GM19455 (cell line): ENCODE data around the gene CYP2W1.
"Not testable (repeated sequence)": the region's sequence is repeated elsewhere in the genome, so short reads cannot be mapped to it uniquely, and the experiment has no call there.

Experiments used
- ATAC-seq: cut with Tn5 transposase; IDR thresholded peaks from one replicate; pipeline ENCODE4 v1.9.1; 2021; ENCODE audit not compliant: unreplicated experiment

Gene CYP2W1

DNA sequence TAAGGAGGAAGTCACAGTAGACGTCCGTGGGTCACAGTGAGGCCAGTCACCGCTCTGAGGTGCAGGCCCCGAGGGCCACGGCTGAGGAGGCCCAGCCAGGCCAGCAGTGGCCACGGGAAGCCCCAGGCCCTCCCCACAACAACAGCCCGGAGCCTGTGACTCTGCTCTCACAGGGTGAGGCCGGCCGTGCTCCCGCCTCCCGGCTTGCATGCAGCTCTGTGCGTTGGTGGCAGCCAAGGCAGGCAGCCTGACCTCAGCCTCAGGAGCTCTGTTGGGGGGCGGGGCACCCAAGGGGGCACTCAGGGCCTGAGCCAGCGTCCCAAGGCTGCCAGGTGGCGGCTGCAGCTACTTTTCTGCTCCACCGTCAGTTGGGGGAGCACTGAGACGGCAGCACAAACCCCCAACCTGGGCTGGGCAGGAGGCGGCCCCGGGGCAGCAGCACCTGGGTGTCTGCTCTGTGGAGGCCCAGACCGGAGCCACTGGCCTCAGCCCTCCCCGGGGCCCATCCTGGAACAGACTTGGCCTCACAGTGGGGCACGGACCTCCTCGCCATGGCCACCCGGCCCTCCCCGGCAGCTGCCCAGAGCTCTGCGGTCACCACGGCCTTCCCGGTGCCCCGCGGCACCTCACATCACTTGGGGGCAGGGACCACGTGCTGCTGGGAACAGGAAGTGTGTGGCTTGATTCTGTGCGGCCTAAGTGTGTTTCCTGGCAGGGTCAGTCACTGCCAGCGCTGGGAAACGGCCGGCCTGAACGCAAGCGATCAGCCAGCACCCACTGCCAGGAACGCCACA, 13.3 kb downstream of the CYP2W1 start:
- ATAC-seq, result no peak

DNA sequence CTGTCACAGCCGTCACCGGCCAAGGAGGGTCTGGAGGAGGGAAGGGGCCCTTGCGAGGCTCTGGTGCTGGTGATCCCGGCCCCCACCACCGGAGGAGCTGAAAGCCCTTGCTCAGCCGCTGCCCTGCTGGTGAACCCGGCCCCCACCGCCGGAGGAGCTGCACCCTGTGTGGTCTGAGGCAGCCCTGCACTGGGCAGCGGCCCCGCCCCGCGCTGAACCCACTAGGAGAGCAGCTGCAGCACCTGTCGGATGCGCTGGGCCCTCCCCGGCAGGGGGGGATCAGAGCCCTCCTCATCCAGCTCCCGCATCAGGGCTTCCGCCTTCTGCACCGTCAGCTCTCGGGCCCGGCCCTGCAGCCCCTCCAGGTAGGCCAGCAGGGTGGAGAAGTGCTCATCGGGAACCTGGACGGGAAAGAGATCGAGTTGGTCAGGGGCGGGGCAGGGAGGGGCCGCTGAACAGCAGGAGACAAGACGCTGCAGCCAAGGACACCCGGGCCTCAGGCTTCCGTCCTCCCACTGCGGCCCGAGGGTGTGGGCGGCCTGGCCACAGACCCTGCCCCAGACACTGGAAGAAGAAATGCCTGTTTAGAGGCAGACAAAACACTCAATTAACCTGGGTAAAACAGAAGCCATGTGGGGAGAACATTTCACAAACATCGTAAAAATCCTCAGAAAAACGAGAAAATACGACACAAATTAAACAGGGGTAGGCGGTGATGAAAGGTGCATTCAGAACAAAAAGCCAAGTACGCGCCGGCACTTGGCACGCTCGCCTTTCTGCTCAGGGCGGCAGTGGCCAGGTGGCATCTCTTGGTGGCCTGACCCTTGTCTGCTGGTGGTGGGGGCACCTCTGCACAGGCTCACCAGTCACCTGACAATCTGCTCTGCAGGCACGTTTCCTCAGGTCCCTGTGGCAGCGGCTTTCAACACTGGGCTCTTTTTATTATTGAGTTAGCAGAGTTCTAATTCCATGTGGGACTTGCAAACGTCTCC, 14.7 kb downstream of the CYP2W1 start:
- ATAC-seq, result no peak

DNA sequence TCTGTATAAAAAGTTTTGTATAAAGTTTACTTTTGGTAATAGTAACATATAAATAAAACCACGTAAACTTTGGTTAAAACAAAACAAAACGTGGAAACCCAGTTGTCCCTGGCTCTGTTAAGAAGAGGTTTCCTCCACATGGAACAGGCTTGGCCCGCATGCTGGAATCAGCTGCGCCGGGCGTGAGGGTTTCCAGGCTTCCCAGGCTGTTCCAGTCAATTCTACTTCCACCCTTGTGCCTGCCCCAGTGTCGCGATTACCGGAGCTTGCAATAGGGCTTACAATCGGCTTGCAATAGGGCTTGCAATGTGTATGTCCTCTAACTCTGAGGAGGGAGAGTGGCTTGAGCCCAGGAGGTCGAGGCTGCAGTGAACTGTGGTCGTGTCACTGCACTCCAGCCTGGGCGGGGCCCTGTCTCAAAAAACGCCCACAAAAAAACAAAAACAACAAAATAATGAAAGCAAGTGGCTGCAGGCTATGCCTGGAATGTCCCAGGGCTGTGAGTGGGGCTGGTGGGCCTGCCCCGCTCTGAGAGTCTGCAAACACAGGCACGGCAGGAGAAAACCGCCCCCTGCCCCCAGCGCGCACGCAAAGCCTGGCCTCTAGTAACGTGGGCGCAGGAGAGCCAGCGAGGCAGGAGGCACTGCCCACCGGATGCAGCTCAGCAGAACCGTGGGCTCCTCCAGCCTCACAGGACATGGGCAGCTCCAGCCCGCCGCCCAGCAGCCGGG, 16.3 kb downstream of the CYP2W1 start:
- peak; percentile 24 for ATAC-seq

DNA sequence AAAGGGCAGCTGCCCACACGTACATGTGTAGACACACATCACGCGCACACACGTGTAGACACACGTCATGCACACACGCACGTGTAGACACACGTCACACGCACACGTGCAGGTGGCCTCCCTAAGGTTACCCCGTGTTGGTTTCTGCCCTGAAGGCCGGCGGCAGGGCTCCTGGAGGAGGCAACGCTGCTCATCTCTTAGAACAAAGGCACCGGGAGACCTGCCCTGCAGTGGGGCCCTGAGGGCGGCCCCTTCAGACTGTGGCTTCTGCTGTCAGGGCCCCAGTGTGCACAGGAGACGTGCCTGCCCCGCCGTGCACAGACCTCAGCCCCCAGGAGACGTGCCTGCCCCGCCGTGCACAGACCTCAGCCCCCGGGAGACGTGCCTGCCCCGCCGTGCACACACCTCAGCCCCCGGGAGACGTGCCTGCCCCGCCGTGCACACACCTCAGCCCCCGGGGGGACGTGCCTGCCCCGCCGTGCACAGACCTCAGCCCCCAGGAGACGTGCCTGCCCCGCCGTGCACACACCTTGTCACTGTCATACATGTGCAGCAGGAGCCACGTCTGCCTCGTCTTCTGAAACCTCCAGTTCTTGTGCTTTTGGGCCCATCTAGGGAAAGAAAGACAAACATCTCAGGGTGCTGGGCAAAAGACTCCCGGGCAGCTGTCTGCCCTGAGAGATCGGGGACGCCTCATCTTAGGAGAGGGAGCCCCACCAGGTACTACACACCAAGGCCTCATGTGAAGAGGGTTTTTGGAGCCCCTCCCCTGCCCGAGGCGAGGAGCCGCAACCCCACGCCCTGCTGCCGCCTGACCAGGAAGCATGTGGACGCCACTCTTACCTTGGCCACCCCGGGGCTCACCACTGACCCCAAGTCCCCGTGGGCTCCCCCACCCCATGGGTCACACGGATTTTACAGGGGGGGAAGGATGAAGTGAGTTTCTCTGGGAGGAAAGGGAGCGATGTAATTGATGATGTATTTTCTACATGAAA, 17.3 kb downstream of the CYP2W1 start:
- ATAC-seq, result peak; percentile 71

DNA sequence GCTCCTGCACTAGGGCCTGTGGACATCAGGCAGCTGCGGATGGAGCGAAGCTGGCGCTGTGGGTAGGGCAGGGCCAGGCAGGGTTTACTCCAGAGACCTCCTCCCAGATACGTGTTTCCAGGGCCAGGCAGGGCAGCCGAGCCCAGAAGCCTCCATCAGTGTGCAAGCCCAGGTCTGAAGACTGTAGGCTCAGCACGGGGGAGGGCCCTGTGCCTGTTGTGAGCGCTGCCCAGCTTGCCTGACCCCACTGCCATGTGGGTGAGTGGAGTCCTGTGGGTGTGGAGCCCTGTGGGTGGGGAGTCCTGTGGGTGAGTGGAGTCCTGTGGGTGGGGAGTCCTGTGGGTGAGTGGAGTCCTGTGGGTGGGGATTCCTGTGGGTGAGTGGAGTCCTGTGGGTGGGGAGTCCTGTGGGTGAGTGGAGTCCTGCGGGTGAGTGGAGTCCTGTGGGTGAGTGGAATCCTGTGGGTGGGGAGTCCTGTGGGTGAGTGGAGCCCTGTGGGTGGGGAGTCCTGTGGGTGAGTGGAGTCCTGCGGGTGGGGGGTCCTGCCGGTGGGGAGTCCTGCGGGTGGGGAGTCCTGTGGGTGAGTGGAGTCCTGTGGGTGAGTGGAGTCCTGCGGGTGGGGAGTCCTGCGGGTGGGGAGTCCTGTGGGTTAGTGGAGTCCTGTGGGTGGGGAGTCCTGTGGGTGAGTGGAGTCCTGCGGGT, 18.2 kb downstream of the CYP2W1 start:
- not testable (repeated sequence) for ATAC-seq

DNA sequence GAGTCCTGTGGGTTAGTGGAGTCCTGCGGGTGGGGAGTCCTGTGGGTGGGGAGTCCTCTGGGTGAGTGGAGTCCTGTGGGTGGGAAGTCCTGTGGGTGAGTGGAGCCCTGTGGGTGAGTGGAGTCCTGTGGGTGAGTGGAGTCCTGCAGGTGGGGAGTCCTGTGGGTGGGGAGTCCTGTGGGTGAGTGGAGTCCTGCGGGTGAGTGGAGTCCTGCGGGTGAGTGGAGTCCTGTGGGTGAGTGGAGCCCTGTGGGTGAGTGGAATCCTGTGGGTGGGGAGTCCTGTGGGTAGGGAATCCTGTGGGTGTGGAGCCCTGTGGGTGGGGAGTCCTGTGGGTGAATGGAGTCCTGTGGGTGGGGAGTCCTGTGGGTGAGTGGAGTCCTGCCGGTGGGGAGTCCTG, 19.0 kb downstream of the CYP2W1 start:
- ATAC-seq, result not testable (repeated sequence)

DNA sequence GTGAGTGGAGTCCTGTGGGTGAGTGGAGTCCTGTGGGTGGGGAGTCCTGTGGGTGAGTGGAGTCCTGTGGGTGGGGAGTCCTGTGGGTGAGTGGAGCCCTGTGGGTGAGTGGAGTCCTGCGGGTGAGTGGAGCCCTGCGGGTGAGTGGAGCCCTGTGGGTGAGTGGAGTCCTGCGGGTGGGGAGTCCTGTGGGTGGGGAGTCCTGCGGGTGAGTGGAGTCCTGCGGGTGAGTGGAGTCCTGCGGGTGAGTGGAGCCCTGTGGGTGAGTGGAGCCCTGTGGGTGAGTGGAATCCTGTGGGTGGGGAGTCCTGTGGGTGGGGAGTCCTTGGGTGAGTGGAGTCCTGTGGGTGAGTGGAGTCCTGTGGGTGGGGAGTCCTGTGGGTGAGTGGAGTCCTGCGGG, 19.5 kb downstream of the CYP2W1 start:
- not testable (repeated sequence) for ATAC-seq

DNA sequence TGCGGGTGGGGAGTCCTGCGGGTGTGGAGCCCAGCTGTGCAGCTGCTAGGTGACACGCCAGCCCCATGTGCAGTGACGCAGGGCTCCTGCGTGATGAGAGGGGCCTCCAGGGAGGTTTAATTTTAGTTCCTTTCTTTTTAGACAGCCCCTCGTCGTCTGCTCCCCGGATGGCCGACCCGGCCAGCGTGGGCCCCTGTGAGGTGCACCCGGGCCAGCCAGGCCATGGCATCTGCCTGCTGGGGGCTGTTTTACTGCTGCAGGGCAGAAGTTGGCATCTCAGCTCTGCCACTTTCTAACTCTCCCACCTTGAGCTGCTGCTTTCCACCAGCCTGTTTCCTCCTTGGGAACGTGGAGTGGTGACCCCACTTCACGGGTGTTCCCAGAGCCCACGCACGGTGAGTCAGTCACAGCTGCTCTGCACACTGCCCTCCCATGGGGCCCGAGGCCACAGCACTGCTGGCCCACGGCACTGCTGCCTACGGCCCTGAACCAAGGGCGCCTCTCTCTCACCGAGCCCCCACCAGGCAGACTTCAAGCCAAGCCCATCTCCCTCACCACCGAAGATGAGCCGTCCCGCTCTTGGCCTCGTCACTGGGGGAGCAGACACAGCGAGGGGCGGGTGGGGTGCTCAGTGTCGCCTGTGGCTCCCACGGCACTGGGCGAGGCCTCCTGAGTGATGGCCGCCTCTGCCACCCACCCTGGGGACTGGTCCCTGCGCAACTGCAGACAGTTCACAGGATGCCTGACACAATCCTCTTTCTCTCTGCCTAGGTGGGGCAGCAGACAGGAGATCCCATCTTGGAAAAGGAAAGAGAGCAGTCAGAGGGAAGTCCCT, 21.3 kb downstream of the CYP2W1 start:
- no peak for ATAC-seq

DNA sequence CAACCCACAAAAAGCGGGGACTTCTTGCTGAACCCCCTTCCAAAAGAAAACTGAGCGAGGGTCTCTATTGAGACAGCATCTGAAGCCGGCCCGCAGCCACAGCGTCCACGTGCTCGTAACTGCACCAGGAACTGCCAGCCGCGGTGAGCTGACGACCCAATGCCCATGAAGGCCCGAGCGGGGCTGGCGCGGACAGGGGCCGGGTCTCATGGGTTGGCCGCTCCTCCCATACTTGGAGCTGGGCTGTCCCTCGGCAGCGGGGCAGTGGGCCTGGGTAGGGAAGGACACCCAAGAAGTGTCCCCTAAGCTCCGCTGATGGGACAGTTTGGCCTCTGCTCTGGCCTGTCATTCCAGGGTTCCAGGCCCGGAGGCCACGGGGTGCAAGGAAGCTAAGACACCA, 22.3 kb downstream of the CYP2W1 start:
- ATAC-seq, result no peak

DNA sequence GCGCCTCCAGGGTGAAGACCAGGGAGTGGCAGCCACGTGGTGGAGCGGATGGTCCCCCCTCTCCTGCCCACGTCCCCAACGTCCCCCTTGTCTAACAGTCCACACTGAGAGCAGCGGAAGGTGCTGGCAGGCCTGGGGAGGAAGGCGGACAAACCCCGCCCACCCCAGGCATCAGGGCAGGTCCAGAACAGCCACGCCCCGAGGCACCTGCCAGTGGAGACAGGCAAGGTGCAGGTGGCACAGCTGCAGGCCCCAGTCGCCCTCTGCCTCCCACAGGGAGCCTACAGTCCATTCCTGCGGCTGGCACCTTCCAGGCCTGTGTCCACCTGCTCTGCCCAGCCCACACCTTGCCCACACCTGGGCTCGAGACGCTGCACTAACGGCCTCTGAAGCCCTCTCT, 24.9 kb downstream of the CYP2W1 start:
- ATAC-seq, result no peak

DNA sequence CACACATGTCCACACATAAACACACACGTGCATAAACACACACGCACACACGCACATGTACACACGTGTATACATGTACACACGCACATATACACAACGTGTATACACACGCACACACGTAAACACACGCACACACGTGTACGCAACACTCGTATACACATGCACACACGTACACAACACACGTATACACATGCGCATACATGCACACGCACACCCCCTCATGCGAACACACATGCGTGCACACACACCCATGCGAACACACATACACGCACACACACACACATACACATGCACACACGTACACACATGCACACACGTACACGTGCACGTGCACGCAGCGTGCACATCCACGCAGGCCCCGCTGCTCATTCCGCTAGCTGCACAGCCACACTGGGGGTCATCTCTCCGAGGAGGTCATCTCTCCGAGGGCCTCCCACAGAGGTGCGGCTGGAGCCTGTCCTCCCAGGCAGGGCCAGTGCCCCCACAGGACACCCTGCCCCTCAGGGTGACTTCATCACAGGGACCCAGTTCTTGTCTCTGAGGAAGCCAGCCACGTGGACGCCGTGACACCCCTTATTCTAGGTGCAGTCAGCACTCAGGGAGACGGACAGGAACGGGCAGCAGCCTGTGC, 25.9 kb downstream of the CYP2W1 start:
- ATAC-seq, result no peak

DNA sequence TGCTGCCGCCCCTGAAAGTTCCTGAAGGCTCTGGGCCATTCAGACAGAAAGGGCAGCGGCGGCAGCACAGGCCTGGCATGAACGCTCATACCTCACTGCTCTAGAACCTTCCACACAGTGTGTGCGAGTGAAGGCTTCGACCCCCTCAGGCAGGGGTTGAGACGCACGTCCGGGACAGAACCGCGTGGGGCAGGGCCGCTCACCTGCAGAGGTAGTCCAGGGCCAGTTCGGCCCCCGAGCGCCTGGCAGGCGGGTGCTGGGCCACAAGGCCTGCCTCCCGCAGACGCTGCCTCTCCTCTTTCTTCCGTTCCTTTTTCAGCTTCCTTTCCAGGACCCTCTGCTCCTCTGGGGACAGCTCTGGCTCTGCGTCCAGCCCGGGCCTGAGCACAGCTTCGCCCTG, 26.8 kb downstream of the CYP2W1 start:
- no peak for ATAC-seq

DNA sequence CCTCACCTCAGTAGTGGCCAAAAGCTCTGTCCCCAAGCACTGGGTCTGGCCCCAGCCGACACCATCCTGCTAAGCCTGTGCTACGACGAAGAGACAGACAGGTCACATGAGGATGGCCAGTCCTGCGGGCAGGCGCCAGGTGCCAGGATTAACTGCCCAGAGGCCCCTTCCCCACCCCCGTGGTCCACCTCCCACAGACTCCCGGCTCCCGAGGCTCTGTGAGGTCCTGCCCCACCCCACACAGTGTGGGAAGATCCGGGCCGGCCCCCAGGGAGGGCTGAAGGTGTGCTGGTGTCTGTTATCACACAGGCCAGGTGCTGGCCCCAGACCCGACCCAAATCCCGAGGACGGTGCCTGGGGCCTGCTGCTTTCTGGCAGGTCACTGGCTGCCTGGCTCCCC, 27.2 kb downstream of the CYP2W1 start:
- no peak for ATAC-seq

DNA sequence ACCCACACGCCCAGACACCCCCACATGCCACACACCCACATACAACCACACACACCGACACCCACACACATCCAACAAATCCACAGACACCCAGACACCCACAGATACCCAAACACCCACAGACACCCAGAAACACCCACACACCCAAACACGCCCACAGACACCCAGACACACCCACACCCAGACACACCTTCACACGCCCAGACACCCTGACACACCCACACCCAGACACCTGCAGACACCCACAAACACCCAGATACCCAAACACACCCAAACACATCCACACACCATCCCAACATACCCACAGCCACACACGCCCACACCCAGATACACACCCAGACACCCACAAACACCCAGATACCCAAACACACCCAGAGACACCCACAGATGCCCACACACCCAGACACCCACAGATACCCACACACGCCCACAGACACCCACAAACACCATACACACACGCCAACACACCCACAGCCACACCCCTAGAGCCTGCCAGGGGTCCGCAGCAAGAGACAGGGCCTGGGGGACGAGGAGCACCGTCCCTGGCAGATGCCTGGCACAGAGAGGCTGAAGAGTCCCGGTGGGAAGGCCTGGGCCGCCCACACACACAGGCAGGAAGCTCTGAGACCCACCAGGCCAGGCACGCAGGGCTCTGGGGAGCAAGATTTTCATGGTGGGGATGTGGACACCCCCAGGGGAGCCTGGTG, 28.5 kb downstream of the CYP2W1 start:
- no peak for ATAC-seq

DNA sequence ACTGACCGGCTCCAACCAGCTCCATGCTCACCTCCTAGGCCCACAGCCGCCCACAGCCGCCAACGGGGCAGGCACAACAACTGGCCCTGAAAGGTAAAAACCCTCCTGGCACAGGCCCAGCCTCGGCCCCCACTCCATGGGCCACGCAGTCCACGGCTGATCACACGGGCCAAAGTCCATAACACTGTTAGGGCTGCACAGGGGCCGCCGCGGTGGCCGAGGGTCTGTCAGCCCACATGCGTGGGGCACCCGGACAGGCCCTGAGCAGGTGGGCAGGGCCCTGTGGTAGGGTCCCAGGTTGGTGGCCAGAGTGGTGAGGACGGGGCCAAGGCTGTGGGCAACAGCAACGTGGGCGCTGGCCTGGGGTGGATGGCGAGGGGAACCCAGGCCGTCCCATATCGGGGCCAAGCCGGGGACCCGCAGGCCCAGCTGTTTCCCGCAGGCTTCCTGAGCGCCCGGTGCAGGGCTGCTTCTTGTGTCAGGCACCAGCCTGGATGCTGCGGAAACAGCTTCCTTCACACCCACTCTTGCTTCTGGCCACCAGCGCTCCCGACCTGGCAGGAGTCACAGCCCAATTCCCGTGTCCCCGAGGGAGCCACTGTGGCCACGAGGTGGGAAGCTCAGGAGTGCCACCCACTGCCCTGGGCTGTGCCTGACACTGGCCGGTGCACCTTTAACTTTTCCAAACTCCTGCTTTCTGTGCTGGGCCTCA, 29.2 kb downstream of the CYP2W1 start:
- no peak for ATAC-seq

DNA sequence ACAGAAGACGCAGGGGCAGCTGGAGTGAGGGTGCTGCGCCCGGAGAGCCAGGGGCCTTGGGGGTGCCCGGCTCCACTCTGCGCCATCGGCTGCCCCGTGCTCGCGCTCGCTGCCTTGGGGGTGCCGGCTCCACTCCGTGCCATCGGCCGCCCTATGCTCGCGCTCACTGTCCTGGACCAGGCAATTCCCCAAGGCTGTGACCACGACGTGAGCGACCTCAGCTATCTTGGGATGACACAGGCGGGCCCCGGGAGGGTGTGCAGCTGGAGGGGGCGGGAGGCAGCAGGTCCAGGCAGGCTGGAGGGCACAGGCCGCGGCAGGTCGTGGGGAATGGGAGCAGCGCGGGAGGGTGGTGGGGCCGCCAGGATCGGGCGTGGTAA, 29.7 kb downstream of the CYP2W1 start:
- ATAC-seq, result no peak

DNA sequence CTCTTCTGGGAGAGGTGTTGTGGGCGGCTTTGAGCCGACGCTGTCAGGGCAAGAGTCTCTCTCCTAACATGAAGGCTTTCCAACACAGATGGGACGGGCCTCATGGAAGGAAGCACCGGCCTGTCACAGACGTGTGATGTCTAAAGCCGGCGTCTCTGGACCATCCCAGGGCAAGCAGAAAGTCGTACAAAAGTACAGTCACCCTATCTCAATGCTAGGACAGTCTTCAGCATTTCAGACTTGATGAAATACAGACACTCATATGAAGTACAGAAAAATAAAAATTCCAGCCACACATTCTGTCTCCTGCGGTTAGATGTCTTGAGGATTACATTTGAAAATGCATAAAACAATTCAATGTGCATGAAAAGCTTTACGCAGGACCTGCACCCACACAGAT, 30.6 kb downstream of the CYP2W1 start:
- no peak for ATAC-seq
